HL-60 (cell line): ENCODE results near the gene VSX1.

ENCODE experiments used
- DNase-seq, 2 experiments: peaks; one replicate each; pipeline ENCODE4 v3.0.0-alpha.2; 2010 to 2020; ENCODE audit warnings: low read depth in 1 of 2, low spot score in 1 of 2
- H3K27ac ChIP-seq: fragments of 250-450 bp; sonication (Bioruptor Pico); replicated peaks from 2 replicates; pipeline ENCODE4 v1.5.1; 2020; ENCODE audit warnings: mild to moderate bottlenecking, moderate library complexity
- H3K27me3 ChIP-seq: fragments of 250-450 bp; sonication (Bioruptor Pico); 2 replicates; pipeline ENCODE4 v1.5.1; 2021; ENCODE audit warnings: mild to moderate bottlenecking, moderate library complexity; ENCODE audit not compliant: insufficient read depth, poor library complexity, severe bottlenecking
- H3K4me3 ChIP-seq: replicated peaks from 2 replicates; pipeline ENCODE4 v1.5.1; 2011; ENCODE audit warnings: mild to moderate bottlenecking, control low read depth, low read length; ENCODE audit not compliant: insufficient read depth
- CTCF ChIP-seq: IDR thresholded peaks from one replicate; pipeline ENCODE4 v1.5.1; 2011; ENCODE audit warnings: low read length, control low read depth, inconsistent platforms; ENCODE audit not compliant: insufficient read depth
- GABPA ChIP-seq: IDR thresholded peaks from 2 replicates; pipeline ENCODE4 v1.6.1; 2012; ENCODE audit warnings: low read depth
- POLR2AphosphoS5 ChIP-seq: IDR thresholded peaks from 2 replicates; pipeline ENCODE4 v1.6.1; 2012; ENCODE audit warnings: low read depth
- SPI1 ChIP-seq: IDR thresholded peaks from 2 replicates; pipeline ENCODE4 v1.6.1; 2012; ENCODE audit warnings: low read depth, mild to moderate bottlenecking, borderline replicate concordance
- TF ChIP-seq, protein P1 (sequence below): IDR thresholded peaks from 2 replicates; pipeline ENCODE4 v1.6.1; 2012; ENCODE audit warnings: low read depth; ENCODE audit not compliant: insufficient replicate concordance

VSX1 gene

DNA sequence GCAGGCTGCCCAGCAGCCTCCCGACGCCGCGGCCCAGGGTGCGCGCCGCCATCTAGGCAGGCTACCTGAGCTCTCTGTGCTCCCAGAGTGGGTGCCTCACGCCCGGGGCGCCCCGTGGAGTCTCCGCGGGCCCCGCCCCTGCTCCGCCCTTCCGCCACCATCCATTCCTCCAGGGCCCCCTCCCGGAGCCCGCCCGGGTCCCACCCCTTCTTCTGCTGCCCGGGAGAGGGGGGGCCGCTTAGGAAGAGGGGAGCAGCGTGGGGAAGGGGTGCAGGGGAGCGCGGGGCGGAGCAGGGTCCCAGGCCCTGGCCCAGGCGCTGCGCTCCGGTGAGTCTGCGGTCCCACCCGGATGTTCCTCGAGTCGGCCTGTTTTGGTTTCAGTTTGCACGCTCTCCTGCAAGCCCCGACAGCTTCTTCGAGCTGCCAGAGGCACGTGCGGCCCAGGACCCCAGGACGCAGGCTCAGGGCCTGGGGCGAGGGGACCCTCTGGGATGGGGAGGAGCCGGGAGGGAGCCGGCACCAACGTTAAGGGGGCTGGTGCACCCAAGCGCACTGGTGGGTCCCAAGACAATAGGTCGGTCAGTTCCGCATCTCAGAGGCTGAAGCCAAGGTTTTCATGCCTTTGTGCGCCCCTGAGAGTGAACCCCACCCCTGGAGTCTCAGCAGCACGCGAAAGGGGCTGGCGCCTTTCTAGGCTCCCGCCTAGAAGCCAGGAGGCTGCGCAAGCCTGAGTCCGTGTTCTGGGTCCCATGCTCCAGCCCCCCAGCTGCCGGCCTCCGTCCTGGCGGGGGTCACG is 23.7 kb downstream of the VSX1 start, which contains the start of gene ACSS1:
TSS of gene ACSS1 (minus strand) at position 89 of the 796 bp plus-strand sequence. CDS start at position 52, 37 bp downstream.
- Histone ChIP-seq H3K27me3 (no peaks in the 10 kb centered on the region), H3K4me3 (peak within 1 kb of the TSS; percentile 50), H3K27ac (peak within 1 kb of the TSS; percentile 80)
- TF ChIP-seq CTCF (no peak), GABPA (no peak), POLR2AphosphoS5 (no peak), SPI1 (no peak)
- TF ChIP-seq, protein P1, sequence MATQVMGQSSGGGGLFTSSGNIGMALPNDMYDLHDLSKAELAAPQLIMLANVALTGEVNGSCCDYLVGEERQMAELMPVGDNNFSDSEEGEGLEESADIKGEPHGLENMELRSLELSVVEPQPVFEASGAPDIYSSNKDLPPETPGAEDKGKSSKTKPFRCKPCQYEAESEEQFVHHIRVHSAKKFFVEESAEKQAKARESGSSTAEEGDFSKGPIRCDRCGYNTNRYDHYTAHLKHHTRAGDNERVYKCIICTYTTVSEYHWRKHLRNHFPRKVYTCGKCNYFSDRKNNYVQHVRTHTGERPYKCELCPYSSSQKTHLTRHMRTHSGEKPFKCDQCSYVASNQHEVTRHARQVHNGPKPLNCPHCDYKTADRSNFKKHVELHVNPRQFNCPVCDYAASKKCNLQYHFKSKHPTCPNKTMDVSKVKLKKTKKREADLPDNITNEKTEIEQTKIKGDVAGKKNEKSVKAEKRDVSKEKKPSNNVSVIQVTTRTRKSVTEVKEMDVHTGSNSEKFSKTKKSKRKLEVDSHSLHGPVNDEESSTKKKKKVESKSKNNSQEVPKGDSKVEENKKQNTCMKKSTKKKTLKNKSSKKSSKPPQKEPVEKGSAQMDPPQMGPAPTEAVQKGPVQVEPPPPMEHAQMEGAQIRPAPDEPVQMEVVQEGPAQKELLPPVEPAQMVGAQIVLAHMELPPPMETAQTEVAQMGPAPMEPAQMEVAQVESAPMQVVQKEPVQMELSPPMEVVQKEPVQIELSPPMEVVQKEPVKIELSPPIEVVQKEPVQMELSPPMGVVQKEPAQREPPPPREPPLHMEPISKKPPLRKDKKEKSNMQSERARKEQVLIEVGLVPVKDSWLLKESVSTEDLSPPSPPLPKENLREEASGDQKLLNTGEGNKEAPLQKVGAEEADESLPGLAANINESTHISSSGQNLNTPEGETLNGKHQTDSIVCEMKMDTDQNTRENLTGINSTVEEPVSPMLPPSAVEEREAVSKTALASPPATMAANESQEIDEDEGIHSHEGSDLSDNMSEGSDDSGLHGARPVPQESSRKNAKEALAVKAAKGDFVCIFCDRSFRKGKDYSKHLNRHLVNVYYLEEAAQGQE, result no peak
- peak in 1 of 2 experiments; percentile 43 for DNase-seq

DNA sequence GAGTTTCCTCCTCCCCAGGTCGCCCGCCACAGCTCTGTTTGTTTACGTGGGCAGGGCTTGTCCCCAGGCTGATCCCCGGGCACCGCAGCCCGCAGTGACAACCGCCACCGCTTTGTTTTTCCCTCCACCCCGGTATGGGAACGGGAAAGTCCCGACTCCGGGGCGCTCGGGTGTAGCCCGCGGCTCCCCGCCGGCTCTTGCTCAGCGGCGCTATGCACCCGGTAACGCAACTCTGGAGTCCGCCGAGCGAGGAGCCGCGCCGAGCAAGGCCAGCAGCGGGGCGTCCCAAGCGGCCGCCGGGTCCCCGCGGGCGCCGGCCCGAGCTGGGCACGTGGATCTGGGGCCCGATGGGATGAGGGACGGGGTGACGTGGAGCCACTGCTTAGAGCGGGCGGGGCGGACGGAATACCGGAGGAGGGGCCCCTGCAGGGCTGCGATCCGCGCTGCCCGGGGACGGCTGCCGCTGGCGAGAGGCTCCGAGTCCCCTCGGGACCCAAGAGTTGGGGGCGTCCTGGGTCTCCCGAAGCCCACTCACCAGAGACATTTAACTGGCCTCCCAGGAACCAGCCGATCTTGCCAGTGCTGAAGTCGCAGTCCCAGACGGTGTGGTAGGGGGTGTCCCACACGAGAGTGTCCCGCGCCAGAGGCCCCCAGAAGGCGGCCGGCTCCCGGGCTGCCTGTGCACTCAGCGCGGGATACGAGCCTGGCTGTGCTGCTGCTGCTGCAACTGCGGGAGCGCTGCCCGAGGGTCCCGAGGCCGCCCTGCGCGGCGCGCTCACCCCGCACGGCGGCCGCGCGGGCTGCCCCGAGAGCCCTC is 24.5 kb downstream of the VSX1 start:
- H3K27ac ChIP-seq, result peak overlapping the region; percentile 80
- TF ChIP-seq, protein P1, result peak; percentile 21
- no peak for TF ChIP-seq SPI1
- peak; percentile 13; the same call in 1 of the 2 replicates for TF ChIP-seq GABPA
- DNase-seq, result peak in 1 of 2 experiments; percentile 84
- no peaks in the 10 kb centered on the region for H3K27me3 ChIP-seq
- H3K4me3 ChIP-seq, result peak overlapping the region; percentile 50

- no peak for TF ChIP-seq POLR2AphosphoS5
- no peak for TF ChIP-seq GABPA
- peak; percentile 28; the same call in 1 of the 2 replicates for TF ChIP-seq SPI1
- Histone ChIP-seq H3K27ac (peak overlapping the region; percentile 80), H3K4me3 (peak overlapping the region; percentile 50), H3K27me3 (no peaks in the 10 kb centered on the region)
- DNase-seq, result no peak
Measured at GRCh38 chr20:25056690-25057233, 25.2 kb downstream of the VSX1 start.

DNA sequence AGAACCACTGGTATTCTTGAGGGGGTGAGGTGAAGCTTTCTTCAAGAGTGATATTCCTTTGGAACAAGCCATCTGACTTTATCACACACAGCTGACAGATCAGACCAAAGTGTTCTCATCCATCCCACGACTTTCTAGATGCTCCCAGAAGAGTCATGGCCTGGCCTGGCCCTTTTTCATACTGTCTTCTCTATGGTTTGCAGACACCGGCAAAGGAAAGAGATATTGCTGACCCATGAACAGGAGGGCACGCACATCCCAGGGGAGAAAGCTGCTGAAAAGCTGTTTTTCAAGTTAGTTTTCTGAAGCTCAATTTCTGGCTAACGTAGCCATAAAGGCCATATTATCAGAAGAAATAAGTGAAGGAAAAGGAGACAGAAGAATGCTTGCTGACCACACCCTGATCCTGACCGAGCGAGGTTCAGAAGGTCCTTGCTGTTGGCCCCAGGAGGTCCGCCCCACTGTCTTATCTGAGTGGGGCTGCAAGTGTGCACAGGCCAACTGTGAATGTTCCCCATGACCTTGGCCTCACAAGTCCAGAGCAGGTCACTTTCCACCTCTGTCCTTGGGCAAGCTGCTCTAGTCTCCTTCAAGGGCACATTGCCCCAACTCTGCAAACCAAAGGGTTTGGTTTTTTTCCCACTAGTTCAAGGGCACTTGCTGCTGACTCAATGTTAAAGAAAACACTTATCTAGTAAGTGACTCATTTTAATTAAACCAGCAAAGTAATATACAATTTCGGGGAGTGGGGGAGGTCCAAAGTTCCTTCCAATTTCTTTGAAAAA is 26.0 kb downstream of the VSX1 start:
- Histone ChIP-seq H3K4me3 (no peak overlapping the region), H3K27me3 (no peaks in the 10 kb centered on the region), H3K27ac (no peak overlapping the region)
- TF ChIP-seq SPI1 (no peak), GABPA (no peak), POLR2AphosphoS5 (no peak), CTCF (no peak)
- TF ChIP-seq, protein P1, result no peak
- no peak for DNase-seq
